GM21526 (cell line): ENCODE results near the gene TH.
"Not testable (repeated sequence)": the region's sequence is repeated elsewhere in the genome, so short reads cannot be mapped to it uniquely, and the experiment has no call there.

Experiments used
- ATAC-seq: cut with Tn5 transposase; IDR thresholded peaks from one replicate; pipeline ENCODE4 v1.9.1; 2021; ENCODE audit warnings: moderate library complexity; ENCODE audit not compliant: unreplicated experiment, low FRiP score

TH gene

GRCh38 chr11:2133241-2134021 lies 38.2 kb downstream of the TH start:
- ATAC-seq, result no peak

- no peak for ATAC-seq
These were observed 38.8 kb downstream of the TH start for GRCh38 chr11:2132874-2133240.

GRCh38 chr11:2132246-2132645 lies 39.4 kb downstream of the TH start:
- no peak for ATAC-seq

GRCh38 chr11:2131371-2132236 lies 40.0 kb downstream of the TH start:
- no peak for ATAC-seq

GRCh38 chr11:2130881-2131352 lies 40.7 kb downstream of the TH start:
- ATAC-seq, result no peak

- no peak for ATAC-seq
These were observed 41.8 kb downstream of the TH start for GRCh38 chr11:2129699-2130366.

- no peak for ATAC-seq
These were observed 42.3 kb downstream of the TH start for GRCh38 chr11:2129308-2129698.

GRCh38 chr11:2128511-2129307 lies 42.9 kb downstream of the TH start:
- no peak for ATAC-seq

- no peak for ATAC-seq
These were observed 43.5 kb downstream of the TH start for GRCh38 chr11:2128130-2128510.

GRCh38 chr11:2127482-2128129 lies 44.0 kb downstream of the TH start:
- no peak for ATAC-seq

GRCh38 chr11:2126520-2127085 lies 45.0 kb downstream of the TH start:
- no peak for ATAC-seq

GRCh38 chr11:2124736-2125484 lies 46.7 kb downstream of the TH start:
- not testable (repeated sequence) for ATAC-seq

GRCh38 chr11:2123628-2123960 lies 48.0 kb downstream of the TH start:
- no peak for ATAC-seq

GRCh38 chr11:2122907-2123627 lies 48.5 kb downstream of the TH start:
- ATAC-seq, result no peak

GRCh38 chr11:2122222-2122906 lies 49.3 kb downstream of the TH start:
- ATAC-seq, result no peak

- ATAC-seq, result no peak
These were observed 50.1 kb downstream of the TH start for GRCh38 chr11:2121227-2122130.
